Measurements from ENCODE around the gene THBS2.

THBS2 gene

GRCh38 chr6:169291646-169292337 lies 38.1 kb upstream of the THBS2 start:
- H3K4me3 ChIP-seq (IDR thresholded peaks at IDR 0.05; ENCODE audit: insufficient read depth, low read depth, low read length) = no peak overlapping the region
- no peaks in the 10 kb centered on the region for H4K20me1 ChIP-seq (ENCODE audit: insufficient read depth)
- no peak overlapping the region for H3K9ac ChIP-seq
- H3K4me1 ChIP-seq (ENCODE audit: low read depth, poor library complexity, severe bottlenecking) = no peaks in the 10 kb centered on the region
- no peaks in the 10 kb centered on the region for H3K27me3 ChIP-seq (ENCODE audit: insufficient read depth, low read depth)
- H2AFZ ChIP-seq (ENCODE audit: low read depth) = no peak overlapping the region
- H3K79me2 ChIP-seq (ENCODE audit: insufficient read depth, low read depth) = no peaks in the 10 kb centered on the region
- no peak overlapping the region for H3K4me2 ChIP-seq
- no peak overlapping the region for H3K27ac ChIP-seq
- H3K36me3 ChIP-seq (ENCODE audit: insufficient read depth) = no peaks in the 10 kb centered on the region
- no peak for TF ChIP-seq CTCF (conservative IDR thresholded peaks at IDR 0.05; ENCODE audit: low read depth, low read length)

GRCh38 chr6:169291148-169291547 lies 37.5 kb upstream of the THBS2 start:
- H2AFZ ChIP-seq (ENCODE audit: low read depth) = no peak overlapping the region
- H3K4me2 ChIP-seq = no peak overlapping the region
- no peaks in the 10 kb centered on the region for H3K27me3 ChIP-seq (ENCODE audit: insufficient read depth, low read depth)
- no peaks in the 10 kb centered on the region for H3K79me2 ChIP-seq (ENCODE audit: insufficient read depth, low read depth)
- H4K20me1 ChIP-seq (ENCODE audit: insufficient read depth) = no peaks in the 10 kb centered on the region
- H3K27ac ChIP-seq = no peak overlapping the region
- no peak overlapping the region for H3K9ac ChIP-seq
- no peak for TF ChIP-seq CTCF (conservative IDR thresholded peaks at IDR 0.05; ENCODE audit: low read depth, low read length)
- H3K4me1 ChIP-seq (ENCODE audit: low read depth, poor library complexity, severe bottlenecking) = no peaks in the 10 kb centered on the region
- H3K4me3 ChIP-seq (IDR thresholded peaks at IDR 0.05; ENCODE audit: insufficient read depth, low read depth, low read length) = no peak overlapping the region
- H3K36me3 ChIP-seq (ENCODE audit: insufficient read depth) = no peaks in the 10 kb centered on the region

GRCh38 chr6:169289619-169290339 lies 36.1 kb upstream of the THBS2 start:
- no peak overlapping the region for H3K4me2 ChIP-seq
- H3K36me3 ChIP-seq (ENCODE audit: insufficient read depth) = no peaks in the 10 kb centered on the region
- H3K27me3 ChIP-seq (ENCODE audit: insufficient read depth, low read depth) = no peaks in the 10 kb centered on the region
- H2AFZ ChIP-seq (ENCODE audit: low read depth) = no peak overlapping the region
- H3K4me3 ChIP-seq (IDR thresholded peaks at IDR 0.05; ENCODE audit: insufficient read depth, low read depth, low read length) = no peak overlapping the region
- H3K27ac ChIP-seq = no peak overlapping the region
- TF ChIP-seq CTCF (conservative IDR thresholded peaks at IDR 0.05; ENCODE audit: low read depth, low read length) = no peak
- no peak overlapping the region for H3K9ac ChIP-seq
- H3K79me2 ChIP-seq (ENCODE audit: insufficient read depth, low read depth) = no peaks in the 10 kb centered on the region
- no peaks in the 10 kb centered on the region for H4K20me1 ChIP-seq (ENCODE audit: insufficient read depth)
- H3K4me1 ChIP-seq (ENCODE audit: low read depth, poor library complexity, severe bottlenecking) = no peaks in the 10 kb centered on the region

GRCh38 chr6:169289257-169289618 lies 35.6 kb upstream of the THBS2 start:
- Histone ChIP-seq H4K20me1 (ENCODE audit: insufficient read depth) (no peaks in the 10 kb centered on the region), H3K4me2 (no peak overlapping the region)

More at GRCh38 chr6:169289257-169289618, 35.6 kb upstream of the THBS2 start:
- H3K9ac ChIP-seq = no peak overlapping the region
- no peak for TF ChIP-seq CTCF (conservative IDR thresholded peaks at IDR 0.05; ENCODE audit: low read depth, low read length)
- H3K4me1 ChIP-seq (ENCODE audit: low read depth, poor library complexity, severe bottlenecking) = no peaks in the 10 kb centered on the region
- no peaks in the 10 kb centered on the region for H3K27me3 ChIP-seq (ENCODE audit: insufficient read depth, low read depth)
- H3K4me3 ChIP-seq (IDR thresholded peaks at IDR 0.05; ENCODE audit: insufficient read depth, low read depth, low read length) = no peak overlapping the region
- no peak overlapping the region for H2AFZ ChIP-seq (ENCODE audit: low read depth)
- H3K79me2 ChIP-seq (ENCODE audit: insufficient read depth, low read depth) = no peaks in the 10 kb centered on the region
- H3K27ac ChIP-seq = no peak overlapping the region
- no peaks in the 10 kb centered on the region for H3K36me3 ChIP-seq (ENCODE audit: insufficient read depth)
